Placental epithelial cell (primary cell): Measurements from ENCODE around the gene EXD1. TPM values are rescaled to one million over a fixed set of nuclear protein-coding genes. Genes with fewer than 3 reads are reported as not detected.

ENCODE experiments used
- total RNA-seq: library from RNA; depleted of rRNA; stranded (reverse); fragments of >200 nt; gene quantifications from 2 replicates; pipeline ENCODE4 v1.2.3, GENCODE V29; 2012

The EXD1 gene
- total RNA-seq = not detected in 2 replicates

GRCh38 chr15:41230650-41231421, at the start of gene EXD1, which contains the start of gene CHP1:
TSS of gene EXD1 (minus strand) at chr15:41230757. CDS start at chr15:41226575, 4,182 bp downstream.
TSS of gene CHP1 (plus strand) at chr15:41231268. CDS start at chr15:41231383, 115 bp downstream.

Other genes starting within 250 kb of the EXD1 start
- gene INO80, start 114.5 kb downstream of the EXD1 start, total RNA-seq = 15.8 and 16.5 TPM in 2 replicates
- 53.0 and 100 TPM in 2 replicates for gene CHP1, start 511 bp upstream of the EXD1 start, total RNA-seq
- gene OIP5, start 101.8 kb upstream of the EXD1 start, total RNA-seq = 2.7 and 4.1 TPM in 2 replicates
- gene NUSAP1, start 102.1 kb upstream of the EXD1 start, total RNA-seq = 11.8 and 26.8 TPM in 2 replicates
- 13.0 and 16.3 TPM in 2 replicates for gene NDUFAF1, start 171.7 kb upstream of the EXD1 start, total RNA-seq
- 15.6 and 18.8 TPM in 2 replicates for gene RTF1, start 186.3 kb upstream of the EXD1 start, total RNA-seq